K562 (cell line): ENCODE data around the gene TSR3. TPM values are rescaled to one million over a fixed set of nuclear protein-coding genes. Genes with fewer than 3 reads are reported as not detected.

Experiments
- MGA ChIP-seq: fragments of 450-650 bp; IDR thresholded peaks from 2 replicates; pipeline ENCODE4 v1.6.1; 2016; ENCODE audit warnings: mild to moderate bottlenecking, moderate library complexity
- RBFOX2 ChIP-seq: fragments of 200-400 bp; formaldehyde crosslinking; IDR thresholded peaks from 2 replicates; pipeline ENCODE4 v1.6.1; 2017; ENCODE audit warnings: low read depth, mild to moderate bottlenecking, low read length, moderate library complexity
- USF1 ChIP-seq: sonication (generic); formaldehyde crosslinking; IDR thresholded peaks from 2 replicates; pipeline ENCODE4 v1.9.0; 2022; ENCODE audit warnings: mild to moderate bottlenecking, missing genetic modification reagents
- ZBTB26 ChIP-seq: fragments of 450-650 bp; formaldehyde crosslinking; IDR thresholded peaks from 2 replicates; pipeline ENCODE4 v1.4.0; 2022; ENCODE audit warnings: missing genetic modification characterization
- ZNF592 ChIP-seq: fragments of 450-650 bp; IDR thresholded peaks from 2 replicates; pipeline ENCODE4 v1.6.1; 2017; ENCODE audit warnings: antibody characterized with exemption, mild to moderate bottlenecking
- polyA plus RNA-seq, 8 experiments: library from polyadenylated mRNA; depleted of rRNA in 4 of 8; stranded (reverse) in 5 of 8; unstranded in 3 of 8; fragments of >200 nt; fragmentation: Nextera tagmentation in 2 of 8; fragmentation: Illumina TruSeq in 1 of 8; extraction: Ambion mirVana in 2 of 8; extraction: Trizol in 1 of 8; gene quantifications; 2 replicates each; pipeline versions ENCODE4 v1.2.1 to v1.2.3, GENCODE V29; 2011 to 2014; ENCODE audit warnings: inconsistent platforms in 1 of 8, missing spikeins in 1 of 8
- total RNA-seq, 7 experiments: library from RNA; depleted of rRNA in 6 of 7; stranded (reverse); fragments of >200 nt in 6 of 7; fragmentation: Illumina TruSeq in 2 of 7; extraction: Trizol in 2 of 7; gene quantifications; 2 replicates each; pipeline versions ENCODE4 v1.2.1 to v1.2.3, GENCODE V29; 2011 to 2021; ENCODE audit warnings: low replicate concordance in 1 of 7

TSR3 gene
- total and polyA plus RNA-seq, 9 of the 15 experiments (the other 6 are each of a cell fraction or from before 2014, with no cell fraction given) = 1.5 to 74.8 (median 16.5) TPM

- TF ChIP-seq USF1 = peak; percentile 1; the same call in 1 of the 2 replicates
- TF ChIP-seq ZBTB26 = no peak
- TF ChIP-seq ZNF592 = peak; percentile 50; the same call in 1 of the 2 replicates
- 0 out of 2 replicates have a peak, but pooled peaks have one; percentile 5 for TF ChIP-seq RBFOX2
- TF ChIP-seq MGA = peak; percentile 13; the same call in 1 of the 2 replicates
Measured at GRCh38 chr16:1378087-1378803, 26.6 kb upstream of the TSR3 start (continued).
